Mesendoderm (in vitro differentiated cells): ENCODE results near the gene CSNK2A1.

Experiments used
- DNase-seq: peaks from one replicate; pipeline ENCODE4 v3.0.0; 2013
- H2AK5ac ChIP-seq: 2 replicates; pipeline ENCODE4 v1.6.1; 2013; ENCODE audit warnings: low read length, inconsistent platforms
- H2BK120ac ChIP-seq: 2 replicates; pipeline ENCODE4 v1.6.1; 2013; ENCODE audit warnings: low read depth, mild to moderate bottlenecking, low read length, moderate library complexity, mixed read lengths
- H2BK15ac ChIP-seq: replicated peaks from 2 replicates; pipeline ENCODE4 v1.6.1; 2013; ENCODE audit warnings: low read depth, mild to moderate bottlenecking, moderate library complexity
- H2BK5ac ChIP-seq: 2 replicates; pipeline ENCODE4 v1.6.1; 2013; ENCODE audit warnings: low read length, inconsistent platforms
- H3K18ac ChIP-seq: 2 replicates; pipeline ENCODE4 v1.6.1; 2013; ENCODE audit warnings: mild to moderate bottlenecking, low read length, mixed read lengths
- H3K23ac ChIP-seq: one replicate; pipeline ENCODE4 v1.6.1; 2013; ENCODE audit warnings: low read length
- H3K27ac ChIP-seq: 2 replicates; pipeline ENCODE4 v1.5.1; 2013; ENCODE audit warnings: low read depth, mild to moderate bottlenecking, inconsistent platforms, low read length, moderate library complexity
- H3K27me3 ChIP-seq: 2 replicates; pipeline ENCODE4 v1.6.1; 2013; ENCODE audit warnings: low read length, control low read depth, mild to moderate bottlenecking, inconsistent platforms; ENCODE audit not compliant: insufficient read depth, poor library complexity
- H3K36me3 ChIP-seq: 2 replicates; pipeline ENCODE4 v1.6.1; 2013; ENCODE audit warnings: low read length, inconsistent platforms; ENCODE audit not compliant: control insufficient read depth, insufficient read depth
- H3K4ac ChIP-seq: one replicate; pipeline ENCODE4 v1.6.1; 2013; ENCODE audit warnings: low read depth, mild to moderate bottlenecking, low read length, moderate library complexity
- H3K4me1 ChIP-seq: 2 replicates; pipeline ENCODE4 v1.6.1; 2013; ENCODE audit warnings: low read depth, low read length, inconsistent platforms; ENCODE audit not compliant: control insufficient read depth
- H3K4me2 ChIP-seq: 2 replicates; pipeline ENCODE4 v1.6.1; 2013; ENCODE audit warnings: low read length
- H3K4me3 ChIP-seq: 2 replicates; pipeline ENCODE4 v1.5.1; 2013; ENCODE audit warnings: mild to moderate bottlenecking, low read length
- H3K56ac ChIP-seq: one replicate; pipeline ENCODE4 v1.6.1; 2013; ENCODE audit warnings: low read length
- H3K79me1 ChIP-seq: 2 replicates; pipeline ENCODE4 v1.6.1; 2013; ENCODE audit warnings: low read length, inconsistent platforms
- H3K79me2 ChIP-seq: 2 replicates; pipeline ENCODE4 v1.6.1; 2013; ENCODE audit warnings: mild to moderate bottlenecking, low read length; ENCODE audit not compliant: control insufficient read depth, insufficient read depth
- H3K9ac ChIP-seq: 2 replicates; pipeline ENCODE4 v1.6.1; 2013; ENCODE audit warnings: low read length, inconsistent platforms
- H4K5ac ChIP-seq: one replicate; pipeline ENCODE4 v1.6.1; 2013; ENCODE audit warnings: low read length
- H4K8ac ChIP-seq: one replicate; pipeline ENCODE4 v1.6.1; 2013; ENCODE audit warnings: low read depth, mild to moderate bottlenecking, control low read depth, low read length, moderate library complexity
- WGBS: extraction: QIAGEN DNeasy Blood & Tissue Kit; methylation state at CpG from one replicate; pipeline ENCODE4 v1.1.7; 2013; ENCODE audit warnings: low lambda C conversion rate, missing lambda C conversion rate; ENCODE audit not compliant: insufficient coverage; ENCODE audit errors: extremely low coverage; 5-methylcytosine and 5-hydroxymethylcytosine counted together

Gene CSNK2A1

GRCh38 chr20:576156-576555 is 32.6 kb upstream of the CSNK2A1 start:
- no peaks in the 10 kb centered on the region for H3K79me2 ChIP-seq
- no peak overlapping the region for H2BK5ac ChIP-seq
- H3K36me3 ChIP-seq = no peaks in the 10 kb centered on the region
- H3K9ac ChIP-seq = no peak overlapping the region
- no CpG with 5 or more reads among the region's 3 CpGs for WGBS
- no peak overlapping the region for H3K4me2 ChIP-seq
- H2BK15ac ChIP-seq = no peak overlapping the region
- no peak overlapping the region for H3K18ac ChIP-seq
- H3K27ac ChIP-seq = no peak overlapping the region
- no peak overlapping the region for H3K56ac ChIP-seq
- H3K4me3 ChIP-seq = no peak overlapping the region
- H3K4me1 ChIP-seq = peaks cover 9% of the 10 kb centered on the region
- no peaks in the 10 kb centered on the region for H3K79me1 ChIP-seq
- H3K27me3 ChIP-seq = no peaks in the 10 kb centered on the region
- no peak overlapping the region for H4K5ac ChIP-seq
- no peak for DNase-seq
- peak overlapping the region; percentile 55 for H2AK5ac ChIP-seq
- H2BK120ac ChIP-seq = no peak overlapping the region
- H3K23ac ChIP-seq = no peak overlapping the region
- H3K4ac ChIP-seq = no peak overlapping the region
- no peak overlapping the region for H4K8ac ChIP-seq

GRCh38 chr20:575230-575629 is 31.6 kb upstream of the CSNK2A1 start:
- no peak overlapping the region for H3K23ac ChIP-seq
- no peak for DNase-seq

GRCh38 chr20:574297-574942 is 30.8 kb upstream of the CSNK2A1 start:
- H3K79me1 ChIP-seq = no peaks in the 10 kb centered on the region
- no CpG with 5 or more reads among the region's 15 CpGs for WGBS
- no peak overlapping the region for H4K5ac ChIP-seq
- H2AK5ac ChIP-seq = no peak overlapping the region
- H3K36me3 ChIP-seq = no peaks in the 10 kb centered on the region
- no peak overlapping the region for H2BK15ac ChIP-seq
- no peak overlapping the region for H4K8ac ChIP-seq
- peaks cover 9% of the 10 kb centered on the region for H3K4me1 ChIP-seq
- H3K79me2 ChIP-seq = no peaks in the 10 kb centered on the region
- no peak overlapping the region for H3K4ac ChIP-seq
- H3K56ac ChIP-seq = peak overlapping the region; percentile 74
- peak overlapping the region; percentile 46 for H3K27ac ChIP-seq
- DNase-seq = peak; percentile 81
- no peak overlapping the region for H2BK120ac ChIP-seq
- no peak overlapping the region for H3K4me3 ChIP-seq
- no peak overlapping the region for H2BK5ac ChIP-seq
- H3K9ac ChIP-seq = peak overlapping the region; percentile 39
- peak overlapping the region; percentile 53 for H3K23ac ChIP-seq
- H3K27me3 ChIP-seq = no peaks in the 10 kb centered on the region
- peak overlapping the region; percentile 54 for H3K18ac ChIP-seq
- no peak overlapping the region for H3K4me2 ChIP-seq

More at GRCh38 chr20:575230-575629, 31.6 kb upstream of the CSNK2A1 start:
- H2BK120ac ChIP-seq = no peak overlapping the region
- no peak overlapping the region for H3K4ac ChIP-seq
- H3K36me3 ChIP-seq = no peaks in the 10 kb centered on the region
- H3K4me3 ChIP-seq = no peak overlapping the region
- H3K27me3 ChIP-seq = no peaks in the 10 kb centered on the region
- H3K4me2 ChIP-seq = no peak overlapping the region
- H2AK5ac ChIP-seq = no peak overlapping the region
- no peak overlapping the region for H3K56ac ChIP-seq
- peaks cover 9% of the 10 kb centered on the region for H3K4me1 ChIP-seq
- no peak overlapping the region for H3K18ac ChIP-seq
- no peak overlapping the region for H3K9ac ChIP-seq
- no peak overlapping the region for H2BK15ac ChIP-seq
- H3K27ac ChIP-seq = no peak overlapping the region
- no peaks in the 10 kb centered on the region for H3K79me2 ChIP-seq
- no peaks in the 10 kb centered on the region for H3K79me1 ChIP-seq
- no peak overlapping the region for H4K5ac ChIP-seq
- no peak overlapping the region for H4K8ac ChIP-seq
- no peak overlapping the region for H2BK5ac ChIP-seq
- WGBS = no CpG with 5 or more reads among the region's 3 CpGs

GRCh38 chr20:573414-574296 is 30.1 kb upstream of the CSNK2A1 start:
- H2AK5ac ChIP-seq = no peak overlapping the region
- H4K8ac ChIP-seq = no peak overlapping the region
- no peaks in the 10 kb centered on the region for H3K36me3 ChIP-seq
- H2BK120ac ChIP-seq = no peak overlapping the region
- no peak overlapping the region for H3K4ac ChIP-seq
- no peaks in the 10 kb centered on the region for H3K79me2 ChIP-seq
- no peak overlapping the region for H3K4me2 ChIP-seq
- peaks cover 9% of the 10 kb centered on the region for H3K4me1 ChIP-seq
- H3K27me3 ChIP-seq = no peaks in the 10 kb centered on the region
- WGBS = no CpG with 5 or more reads among the region's 12 CpGs
- no peaks in the 10 kb centered on the region for H3K79me1 ChIP-seq
- peak; percentile 37 for DNase-seq
- H2BK5ac ChIP-seq = no peak overlapping the region
- no peak overlapping the region for H3K23ac ChIP-seq
- H3K56ac ChIP-seq = peak overlapping the region; percentile 25
- H4K5ac ChIP-seq = no peak overlapping the region
- no peak overlapping the region for H3K4me3 ChIP-seq
- H3K9ac ChIP-seq = no peak overlapping the region
- H3K18ac ChIP-seq = no peak overlapping the region
- H3K27ac ChIP-seq = no peak overlapping the region
- no peak overlapping the region for H2BK15ac ChIP-seq

- Histone ChIP-seq H3K27ac (no peak overlapping the region), H2BK5ac (no peak overlapping the region), H3K79me1 (no peaks in the 10 kb centered on the region), H4K8ac (no peak overlapping the region), H4K5ac (no peak overlapping the region), H3K9ac (no peak overlapping the region), H3K56ac (no peak overlapping the region), H3K23ac (no peak overlapping the region), H3K18ac (no peak overlapping the region), H3K4me2 (no peak overlapping the region), H3K36me3 (no peaks in the 10 kb centered on the region), H2AK5ac (no peak overlapping the region), H3K4me3 (no peak overlapping the region), H3K27me3 (no peaks in the 10 kb centered on the region), H3K4ac (no peak overlapping the region), H3K79me2 (no peaks in the 10 kb centered on the region), H2BK120ac (no peak overlapping the region), H3K4me1 (peaks cover 9% of the 10 kb centered on the region), H2BK15ac (no peak overlapping the region)
- no CpG with 5 or more reads among the region's 7 CpGs for WGBS
- DNase-seq = no peak
These were observed 29.1 kb upstream of the CSNK2A1 start for GRCh38 chr20:572727-573126.
